Trophoblast cell (in vitro differentiated cells and primary cell): ENCODE data around the gene TTLL12.

Source experiments
- DNase-seq, 2 donors: peaks; one replicate each; pipeline ENCODE4 v3.0.0-alpha.2; 2016
- H2AFZ ChIP-seq: 2 replicates; pipeline ENCODE4 v1.6.1; 2013; ENCODE audit warnings: low read length, moderate library complexity, mild to moderate bottlenecking; ENCODE audit not compliant: insufficient read depth, poor library complexity
- H2AK5ac ChIP-seq: 2 replicates; pipeline ENCODE4 v1.6.1; 2013; ENCODE audit warnings: mild to moderate bottlenecking, low read length
- H2BK120ac ChIP-seq: 2 replicates; pipeline ENCODE4 v1.6.1; 2013; ENCODE audit warnings: low read length, mild to moderate bottlenecking, moderate library complexity; ENCODE audit not compliant: insufficient read depth, poor library complexity
- H2BK12ac ChIP-seq: 2 replicates; pipeline ENCODE4 v1.6.1; 2013; ENCODE audit warnings: mild to moderate bottlenecking, low read length, moderate library complexity
- H2BK5ac ChIP-seq: 2 replicates; pipeline ENCODE4 v1.6.1; 2013; ENCODE audit warnings: low read length, low read depth, moderate library complexity, mild to moderate bottlenecking; ENCODE audit not compliant: poor library complexity
- H3K14ac ChIP-seq: 2 replicates; pipeline ENCODE4 v1.6.1; 2013; ENCODE audit warnings: mild to moderate bottlenecking, low read length
- H3K18ac ChIP-seq: 2 replicates; pipeline ENCODE4 v1.6.1; 2013; ENCODE audit warnings: mild to moderate bottlenecking, low read length
- H3K23ac ChIP-seq: 2 replicates; pipeline ENCODE4 v1.6.1; 2013; ENCODE audit warnings: low read length
- H3K27ac ChIP-seq: 2 replicates; pipeline ENCODE4 v1.5.1; 2013; ENCODE audit warnings: low read depth, mild to moderate bottlenecking, inconsistent platforms, low read length, moderate library complexity
- H3K27me3 ChIP-seq: 2 replicates; pipeline ENCODE4 v1.6.1; 2013; ENCODE audit warnings: inconsistent platforms, mild to moderate bottlenecking, low read length, moderate library complexity; ENCODE audit not compliant: insufficient read depth
- H3K36me3 ChIP-seq, 2 experiments: 1 replicate in 1 of 2; 2 replicates in 1 of 2; pipeline ENCODE4 v1.6.1; 2013; ENCODE audit warnings: low read length in 2 of 2, mild to moderate bottlenecking in 2 of 2, moderate library complexity in 1 of 2; ENCODE audit not compliant: insufficient read depth in 2 of 2, control insufficient read depth in 1 of 2
- H3K4ac ChIP-seq: 2 replicates; pipeline ENCODE4 v1.6.1; 2013; ENCODE audit warnings: low read depth, mild to moderate bottlenecking, low read length, moderate library complexity
- H3K4me1 ChIP-seq, 2 experiments: 1 replicate in 1 of 2; 2 replicates in 1 of 2; pipeline ENCODE4 v1.6.1; 2013; ENCODE audit warnings: low read length in 2 of 2, mild to moderate bottlenecking in 2 of 2, moderate library complexity in 1 of 2; ENCODE audit not compliant: insufficient read depth in 2 of 2, control insufficient read depth in 1 of 2
- H3K4me2 ChIP-seq: 2 replicates; pipeline ENCODE4 v1.6.1; 2013; ENCODE audit warnings: inconsistent platforms, mild to moderate bottlenecking, low read length, moderate library complexity
- H3K4me3 ChIP-seq: 2 replicates; pipeline ENCODE4 v1.5.1; 2013; ENCODE audit warnings: mild to moderate bottlenecking, low read depth, low read length, inconsistent platforms
- H3K79me1 ChIP-seq: one replicate; pipeline ENCODE4 v1.6.1; 2013; ENCODE audit warnings: low read length
- H3K79me2 ChIP-seq: 2 replicates; pipeline ENCODE4 v1.6.1; 2013; ENCODE audit warnings: low read length, mild to moderate bottlenecking; ENCODE audit not compliant: control insufficient read depth, insufficient read depth, poor library complexity
- H3K9ac ChIP-seq: 2 replicates; pipeline ENCODE4 v1.6.1; 2013; ENCODE audit warnings: mild to moderate bottlenecking, low read length
- H3K9me3 ChIP-seq: 2 replicates; pipeline ENCODE4 v1.6.1; 2013; ENCODE audit warnings: low read depth, mild to moderate bottlenecking, control low read depth, inconsistent platforms, low read length; ENCODE audit not compliant: insufficient read depth
- H4K12ac ChIP-seq: 2 replicates; pipeline ENCODE4 v1.6.1; 2013; ENCODE audit warnings: low read depth, mild to moderate bottlenecking, low read length, moderate library complexity
- H4K8ac ChIP-seq: 2 replicates; pipeline ENCODE4 v1.6.1; 2013; ENCODE audit warnings: low read depth, mild to moderate bottlenecking, low read length, moderate library complexity
- H4K91ac ChIP-seq: one replicate; pipeline ENCODE4 v1.6.1; 2013; ENCODE audit warnings: low read depth, mild to moderate bottlenecking, low read length, moderate library complexity
- WGBS: extraction: QIAGEN DNeasy Blood & Tissue Kit; methylation state at CpG from one replicate; pipeline ENCODE4 v1.1.7; 2013; ENCODE audit warnings: missing lambda C conversion rate; ENCODE audit not compliant: insufficient read length, insufficient coverage; ENCODE audit errors: extremely low coverage; 5-methylcytosine and 5-hydroxymethylcytosine counted together

TTLL12 gene

GRCh38 chr22:43200555-43200954 is 13.6 kb upstream of the TTLL12 start:
- no peak overlapping the region for H3K18ac ChIP-seq
- no peak overlapping the region for H3K4me2 ChIP-seq
- H3K9ac ChIP-seq: no peak overlapping the region
- no peaks in the 10 kb centered on the region for H3K27me3 ChIP-seq
- WGBS: no CpG with 5 or more reads among the region's 13 CpGs
- no peak overlapping the region for H2AFZ ChIP-seq
- no peak overlapping the region for H3K14ac ChIP-seq
- H4K8ac ChIP-seq: no peak overlapping the region
- no peak overlapping the region for H2BK12ac ChIP-seq
- peak overlapping the region; percentile 31 for H3K4me3 ChIP-seq
- no peak overlapping the region for H2BK5ac ChIP-seq
- peaks cover 9% of the 10 kb centered on the region for H3K9me3 ChIP-seq
- H3K4ac ChIP-seq: no peak overlapping the region
- H3K79me2 ChIP-seq: no peaks in the 10 kb centered on the region
- no peak overlapping the region for H4K91ac ChIP-seq
- H3K27ac ChIP-seq: no peak overlapping the region
- no peak for DNase-seq
- H3K4me1 ChIP-seq: no peaks in the 10 kb centered on the region
- H3K79me1 ChIP-seq: no peaks in the 10 kb centered on the region
- no peak overlapping the region for H2AK5ac ChIP-seq
- no peak overlapping the region for H4K12ac ChIP-seq
- no peak overlapping the region for H2BK120ac ChIP-seq
- no peak overlapping the region for H3K23ac ChIP-seq
- H3K36me3 ChIP-seq: no peaks in the 10 kb centered on the region

- Histone ChIP-seq H3K27ac (no peak overlapping the region), H3K14ac (no peak overlapping the region), H4K8ac (no peak overlapping the region), H3K36me3 (no peaks in the 10 kb centered on the region), H3K79me2 (no peaks in the 10 kb centered on the region), H2AK5ac (no peak overlapping the region), H3K9ac (no peak overlapping the region), H4K91ac (no peak overlapping the region), H2BK12ac (no peak overlapping the region), H3K4me3 (no peak overlapping the region), H3K18ac (no peak overlapping the region), H3K4ac (no peak overlapping the region), H3K4me2 (no peak overlapping the region), H3K23ac (no peak overlapping the region), H3K79me1 (no peaks in the 10 kb centered on the region), H3K9me3 (peaks cover 9% of the 10 kb centered on the region), H4K12ac (no peak overlapping the region), H2BK120ac (no peak overlapping the region), H3K27me3 (no peaks in the 10 kb centered on the region), H2AFZ (no peak overlapping the region), H2BK5ac (no peak overlapping the region), H3K4me1 (no peaks in the 10 kb centered on the region)
- WGBS: no CpG with 5 or more reads among the region's 17 CpGs
- DNase-seq: no peak
Observed at GRCh38 chr22:43200031-43200430, 13.1 kb upstream of the TTLL12 start.

- no CpG with 5 or more reads among the region's 11 CpGs for WGBS
Observed at GRCh38 chr22:43199541-43199940, 12.6 kb upstream of the TTLL12 start.

GRCh38 chr22:43198936-43199335 is 12.0 kb upstream of the TTLL12 start:
- Histone ChIP-seq H3K27me3 (no peaks in the 10 kb centered on the region), H2BK120ac (no peak overlapping the region), H2AFZ (no peak overlapping the region), H3K36me3 (no peaks in the 10 kb centered on the region), H3K4me1 (no peaks in the 10 kb centered on the region), H4K91ac (no peak overlapping the region), H3K18ac (no peak overlapping the region), H2BK5ac (no peak overlapping the region), H3K14ac (no peak overlapping the region), H3K4ac (no peak overlapping the region), H3K9me3 (peaks cover 9% of the 10 kb centered on the region), H2AK5ac (no peak overlapping the region), H3K9ac (no peak overlapping the region), H4K12ac (no peak overlapping the region), H4K8ac (no peak overlapping the region), H3K4me3 (no peak overlapping the region), H3K79me2 (no peaks in the 10 kb centered on the region), H3K27ac (no peak overlapping the region), H3K4me2 (no peak overlapping the region), H3K23ac (no peak overlapping the region), H2BK12ac (no peak overlapping the region), H3K79me1 (no peaks in the 10 kb centered on the region)
- no CpG with 5 or more reads among the region's 9 CpGs for WGBS
- DNase-seq: no peak

More at GRCh38 chr22:43199541-43199940, 12.6 kb upstream of the TTLL12 start:
- Histone ChIP-seq H4K8ac (no peak overlapping the region), H3K18ac (no peak overlapping the region), H2AFZ (no peak overlapping the region), H3K27ac (no peak overlapping the region), H3K27me3 (no peaks in the 10 kb centered on the region), H3K36me3 (no peaks in the 10 kb centered on the region), H3K79me1 (no peaks in the 10 kb centered on the region), H2AK5ac (no peak overlapping the region), H3K4ac (no peak overlapping the region), H3K4me1 (no peaks in the 10 kb centered on the region), H3K14ac (no peak overlapping the region), H3K9ac (no peak overlapping the region), H4K91ac (no peak overlapping the region), H2BK5ac (no peak overlapping the region), H3K23ac (no peak overlapping the region), H3K9me3 (peaks cover 9% of the 10 kb centered on the region), H2BK120ac (no peak overlapping the region), H3K79me2 (no peaks in the 10 kb centered on the region), H2BK12ac (no peak overlapping the region), H3K4me3 (no peak overlapping the region), H3K4me2 (no peak overlapping the region), H4K12ac (no peak overlapping the region)
- DNase-seq: no peak
